SK-N-SH (cell line): ENCODE results near the gene EFCAB8. TPM values are rescaled to one million over a fixed set of nuclear protein-coding genes. Genes with fewer than 3 reads are reported as not detected.

Experiments used
- CTCF ChIA-PET: fragments of 300-600, 350-600 bp; formaldehyde crosslinking; extraction: SDS; loops from one replicate; lab custom pipeline; 2021; lab: Yijun Ruan, JAX
- POLR2A ChIA-PET: fragments of 350-600 bp; sonication (Branson Sonifier 250); formaldehyde crosslinking; extraction: SDS; loops from one replicate; lab custom pipeline; 2020; ENCODE audit warnings: antibody characterized with exemption, inconsistent platforms; lab: Yijun Ruan, JAX
- DNase-seq: peaks from one replicate; pipeline ENCODE4 v3.0.0; 2012
- H2AFZ ChIP-seq: fragments of 200-600 bp; sonication (generic); 2 replicates; pipeline ENCODE4 v1.8.1; 2016; ENCODE audit warnings: antibody characterized with exemption, mild to moderate bottlenecking, low read depth
- H3F3A ChIP-seq: fragments of 200-600 bp; sonication (generic); replicated peaks from 2 replicates; pipeline ENCODE3; 2016; ENCODE audit warnings: antibody characterized with exemption, mild to moderate bottlenecking; ENCODE audit not compliant: insufficient read depth
- H3K27ac ChIP-seq, 2 experiments: fragments of 200-500 bp in 1 of 2; fragments of 200-600 bp in 1 of 2; sonication (Bioruptor generic) in 1 of 2; sonication (generic), shearing (Covaris generic) in 1 of 2; 2 replicates each; pipeline versions ENCODE4 v1.5.1 to v1.6.1; 2014 to 2016; ENCODE audit warnings: low read depth in 2 of 2, inconsistent platforms in 1 of 2, low read length in 1 of 2, mild to moderate bottlenecking in 1 of 2, mixed read lengths in 1 of 2
- H3K27me3 ChIP-seq: fragments of 200-600 bp; sonication (generic), shearing (Covaris generic); 2 replicates; pipeline ENCODE4 v1.6.1; 2016; ENCODE audit warnings: mixed run types; ENCODE audit not compliant: insufficient read depth
- H3K36me3 ChIP-seq, 2 experiments: fragments of 200-500 bp in 1 of 2; fragments of 200-600 bp in 1 of 2; sonication (Bioruptor generic) in 1 of 2; sonication (generic) in 1 of 2; replicated peaks in 1 of 2; 2 replicates each; pipeline versions ENCODE3 to v1.5.1; 2014 to 2016; ENCODE audit warnings: low read length in 1 of 2, mild to moderate bottlenecking in 1 of 2; ENCODE audit not compliant: insufficient read depth in 2 of 2, control insufficient read depth in 1 of 2
- H3K4me1 ChIP-seq, 2 experiments: fragments of 200-500 bp in 1 of 2; fragments of 200-600 bp in 1 of 2; sonication (Bioruptor generic) in 1 of 2; sonication (generic), shearing (Covaris generic) in 1 of 2; 2 replicates each; pipeline versions ENCODE4 v1.5.1 to v1.6.1; 2014 to 2016; ENCODE audit warnings: low read depth in 1 of 2, low read length in 1 of 2, mixed run types in 1 of 2; ENCODE audit not compliant: insufficient read depth in 2 of 2, control insufficient read depth in 1 of 2
- H3K4me2 ChIP-seq: fragments of 200-600 bp; sonication (generic), shearing (Covaris generic); 2 replicates; pipeline ENCODE4 v1.6.1; 2017; ENCODE audit warnings: mixed run types
- H3K4me3 ChIP-seq, 2 experiments: fragments of 200-500 bp in 1 of 2; fragments of 200-600 bp in 1 of 2; sonication (Bioruptor generic) in 1 of 2; sonication (generic), shearing (Covaris generic) in 1 of 2; 2 replicates each; pipeline versions ENCODE4 v1.5.1 to v1.8.1; 2014 to 2016; ENCODE audit warnings: low read depth in 2 of 2, inconsistent platforms in 1 of 2, low read length in 1 of 2, mild to moderate bottlenecking in 1 of 2, mixed read lengths in 1 of 2, moderate library complexity in 1 of 2
- H3K79me2 ChIP-seq: fragments of 200-600 bp; sonication (generic); 2 replicates; pipeline ENCODE4 v1.8.1; 2017; ENCODE audit warnings: mild to moderate bottlenecking; ENCODE audit not compliant: insufficient read depth
- H3K9ac ChIP-seq: fragments of 200-600 bp; sonication (generic); 2 replicates; pipeline ENCODE4 v1.6.1; 2017; ENCODE audit warnings: mixed run types
- H3K9me2 ChIP-seq: fragments of 200-600 bp; sonication (generic); 2 replicates; pipeline ENCODE4 v1.6.1; 2017; ENCODE audit warnings: mixed run types
- H3K9me3 ChIP-seq: fragments of 200-600 bp; sonication (generic); 2 replicates; pipeline ENCODE4 v1.6.1; 2017; ENCODE audit warnings: mixed run types, mild to moderate bottlenecking, moderate library complexity
- H4K20me1 ChIP-seq: fragments of 200-600 bp; sonication (generic); 2 replicates; pipeline ENCODE4 v1.6.1; 2017; ENCODE audit warnings: mild to moderate bottlenecking, mixed run types; ENCODE audit not compliant: insufficient read depth
- ELF1 ChIP-seq: IDR thresholded peaks from 2 replicates; pipeline ENCODE4 v1.4.0; 2012
- EP300 ChIP-seq, 2 experiments: IDR thresholded peaks; 2 replicates each; pipeline versions ENCODE4 v1.4.0 to v1.6.1; 2012; ENCODE audit warnings: borderline replicate concordance in 1 of 2, low read depth in 1 of 2, low read length in 1 of 2
- FOSL2 ChIP-seq: IDR thresholded peaks from 2 replicates; pipeline ENCODE4 v1.4.0; 2012; ENCODE audit warnings: low read depth, mild to moderate bottlenecking, moderate library complexity, borderline replicate concordance
- FOXJ3 ChIP-seq: sonication (generic); formaldehyde crosslinking; IDR thresholded peaks from 2 replicates; pipeline ENCODE4 v1.5.1; 2020; ENCODE audit warnings: mild to moderate bottlenecking, missing genetic modification reagents
- FOXM1 ChIP-seq: IDR thresholded peaks from 2 replicates; pipeline ENCODE4 v1.4.0; 2012; ENCODE audit warnings: low read depth, mild to moderate bottlenecking
- GABPA ChIP-seq: IDR thresholded peaks from 2 replicates; pipeline ENCODE4 v1.4.0; 2012; ENCODE audit warnings: low read depth, mild to moderate bottlenecking
- MEF2A ChIP-seq: IDR thresholded peaks from 2 replicates; pipeline ENCODE4 v1.4.0; 2012; ENCODE audit warnings: low read depth, borderline replicate concordance
- NFIC ChIP-seq: IDR thresholded peaks from 2 replicates; pipeline ENCODE4 v1.4.0; 2012; ENCODE audit warnings: borderline replicate concordance
- RCOR1 ChIP-seq: fragments of 150-350 bp; IDR thresholded peaks from 2 replicates; pipeline ENCODE4 v1.6.1; 2017; ENCODE audit warnings: antibody characterized with exemption, low read length
- RFX5 ChIP-seq: IDR thresholded peaks from 2 replicates; pipeline ENCODE4 v1.6.1; 2012; ENCODE audit warnings: mild to moderate bottlenecking, improper control_type of control experiment, low read length
- SIN3A ChIP-seq: IDR thresholded peaks from 2 replicates; pipeline ENCODE4 v1.6.1; 2012; ENCODE audit warnings: low read depth, mild to moderate bottlenecking, low read length, moderate library complexity, borderline replicate concordance
- SMC3 ChIP-seq: IDR thresholded peaks from 2 replicates; pipeline ENCODE4 v1.6.1; 2012; ENCODE audit warnings: low read depth, low read length, improper control_type of control experiment
- TAF1 ChIP-seq: IDR thresholded peaks from 2 replicates; pipeline ENCODE4 v1.6.1; 2012; ENCODE audit warnings: low read depth, mild to moderate bottlenecking, low read length, moderate library complexity, borderline replicate concordance
- YY1 ChIP-seq: IDR thresholded peaks from 2 replicates; pipeline ENCODE4 v1.4.0; 2012; ENCODE audit warnings: low read depth, mild to moderate bottlenecking
- WGBS: methylation state at CpG from one replicate; pipeline ENCODE4 v1.1.6; 2017; ENCODE audit warnings: low lambda C conversion rate; 5-methylcytosine and 5-hydroxymethylcytosine counted together
- polyA plus RNA-seq, 3 experiments: library from polyadenylated mRNA; depleted of rRNA; stranded (reverse); fragments of >200 nt; gene quantifications; 2 replicates each; pipeline ENCODE4 v1.2.3, GENCODE V29; 2012
- TF ChIP-seq, protein P1 (sequence below): IDR thresholded peaks from 2 replicates; pipeline ENCODE4 v1.6.1; 2012; ENCODE audit warnings: mild to moderate bottlenecking, low read depth, low read length, moderate library complexity
- TF ChIP-seq, protein P2 (sequence below): IDR thresholded peaks from 2 replicates; pipeline ENCODE4; 2012
- TF ChIP-seq, protein P3 (sequence below): fragments of 150-350 bp; IDR thresholded peaks from 2 replicates; pipeline ENCODE4 v1.6.1; 2017; ENCODE audit warnings: antibody characterized with exemption, low read length, low read depth, borderline replicate concordance
- TF ChIP-seq, protein P4 (sequence below): IDR thresholded peaks from 2 replicates; pipeline ENCODE4 v1.4.0; 2012; ENCODE audit warnings: low read depth

Gene EFCAB8
- polyA plus RNA-seq, 1 of the 3 experiments (the other 2 are of a cell fraction), result not detected

DNA sequence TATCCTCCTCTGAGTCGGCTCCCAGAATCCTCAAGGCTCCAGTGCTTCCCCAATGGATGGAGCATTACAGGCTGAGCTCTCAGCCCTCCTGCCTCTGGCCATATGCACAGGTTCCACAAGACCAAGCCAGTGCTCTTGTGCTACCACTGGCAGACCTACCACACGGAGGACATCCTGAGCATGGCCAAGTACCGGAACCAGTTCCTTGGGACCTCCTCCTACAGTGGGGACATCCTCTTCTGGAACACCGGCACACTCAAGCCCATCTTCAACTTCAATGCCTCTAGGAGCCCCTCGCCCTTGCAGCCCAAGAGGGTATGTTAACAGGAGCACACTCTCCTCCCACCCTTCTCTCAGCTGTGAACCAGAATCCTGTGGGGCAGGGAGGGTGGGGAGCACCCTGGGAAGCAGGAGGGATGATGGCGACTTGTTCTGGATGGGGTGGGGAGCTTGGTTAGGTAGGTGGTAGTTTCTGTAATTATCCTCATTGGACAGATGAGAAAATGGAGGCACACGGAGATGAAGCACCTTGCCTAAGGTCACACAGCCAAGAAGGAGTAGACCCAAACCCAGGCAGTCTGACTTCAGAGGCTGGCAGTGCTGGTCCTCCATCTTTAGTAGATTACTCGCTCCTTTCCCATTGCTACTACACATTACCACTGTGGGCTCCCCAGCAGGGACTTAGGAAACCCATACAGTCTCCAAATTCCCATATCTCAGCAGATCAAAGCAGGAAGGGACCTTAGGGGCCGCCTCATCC is 58.6 kb downstream of the EFCAB8 start:
- Histone ChIP-seq H3K9me3 (0 out of 2 replicates have a peak, but pooled peaks cover 10% of the 10 kb centered on the region), H3K9ac (no peak overlapping the region), H3K27ac (no peak overlapping the region), H3F3A (no peaks in the 10 kb centered on the region), H3K4me3 (no peak overlapping the region), H3K27me3 (peaks cover 19% of the 10 kb centered on the region; the same call in 1 of the 2 replicates), H2AFZ (no peak overlapping the region), H3K79me2 (no peaks in the 10 kb centered on the region), H3K4me2 (no peak overlapping the region), H3K9me2 (no peaks in the 10 kb centered on the region), H4K20me1 (no peaks in the 10 kb centered on the region), H3K36me3 (no peaks in the 10 kb centered on the region), H3K4me1 (no peaks in the 10 kb centered on the region)
- ChIA-PET POLR2A (no interaction called here), CTCF (interaction anchor here (1.0 to 3.0 kb wide), 3 partner anchors 16 to 68 kb away, joined by 3 to 10 read pairs (median 3); no protein-coding TSS in a partner anchor)
- 5% methylated on average over 7 of the region's 9 CpGs for WGBS
- TF ChIP-seq, protein P1, sequence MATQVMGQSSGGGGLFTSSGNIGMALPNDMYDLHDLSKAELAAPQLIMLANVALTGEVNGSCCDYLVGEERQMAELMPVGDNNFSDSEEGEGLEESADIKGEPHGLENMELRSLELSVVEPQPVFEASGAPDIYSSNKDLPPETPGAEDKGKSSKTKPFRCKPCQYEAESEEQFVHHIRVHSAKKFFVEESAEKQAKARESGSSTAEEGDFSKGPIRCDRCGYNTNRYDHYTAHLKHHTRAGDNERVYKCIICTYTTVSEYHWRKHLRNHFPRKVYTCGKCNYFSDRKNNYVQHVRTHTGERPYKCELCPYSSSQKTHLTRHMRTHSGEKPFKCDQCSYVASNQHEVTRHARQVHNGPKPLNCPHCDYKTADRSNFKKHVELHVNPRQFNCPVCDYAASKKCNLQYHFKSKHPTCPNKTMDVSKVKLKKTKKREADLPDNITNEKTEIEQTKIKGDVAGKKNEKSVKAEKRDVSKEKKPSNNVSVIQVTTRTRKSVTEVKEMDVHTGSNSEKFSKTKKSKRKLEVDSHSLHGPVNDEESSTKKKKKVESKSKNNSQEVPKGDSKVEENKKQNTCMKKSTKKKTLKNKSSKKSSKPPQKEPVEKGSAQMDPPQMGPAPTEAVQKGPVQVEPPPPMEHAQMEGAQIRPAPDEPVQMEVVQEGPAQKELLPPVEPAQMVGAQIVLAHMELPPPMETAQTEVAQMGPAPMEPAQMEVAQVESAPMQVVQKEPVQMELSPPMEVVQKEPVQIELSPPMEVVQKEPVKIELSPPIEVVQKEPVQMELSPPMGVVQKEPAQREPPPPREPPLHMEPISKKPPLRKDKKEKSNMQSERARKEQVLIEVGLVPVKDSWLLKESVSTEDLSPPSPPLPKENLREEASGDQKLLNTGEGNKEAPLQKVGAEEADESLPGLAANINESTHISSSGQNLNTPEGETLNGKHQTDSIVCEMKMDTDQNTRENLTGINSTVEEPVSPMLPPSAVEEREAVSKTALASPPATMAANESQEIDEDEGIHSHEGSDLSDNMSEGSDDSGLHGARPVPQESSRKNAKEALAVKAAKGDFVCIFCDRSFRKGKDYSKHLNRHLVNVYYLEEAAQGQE, result no peak
- TF ChIP-seq YY1, result no peak
- TF ChIP-seq MEF2A, result no peak
- no peak for TF ChIP-seq GABPA
- TF ChIP-seq, protein P2, sequence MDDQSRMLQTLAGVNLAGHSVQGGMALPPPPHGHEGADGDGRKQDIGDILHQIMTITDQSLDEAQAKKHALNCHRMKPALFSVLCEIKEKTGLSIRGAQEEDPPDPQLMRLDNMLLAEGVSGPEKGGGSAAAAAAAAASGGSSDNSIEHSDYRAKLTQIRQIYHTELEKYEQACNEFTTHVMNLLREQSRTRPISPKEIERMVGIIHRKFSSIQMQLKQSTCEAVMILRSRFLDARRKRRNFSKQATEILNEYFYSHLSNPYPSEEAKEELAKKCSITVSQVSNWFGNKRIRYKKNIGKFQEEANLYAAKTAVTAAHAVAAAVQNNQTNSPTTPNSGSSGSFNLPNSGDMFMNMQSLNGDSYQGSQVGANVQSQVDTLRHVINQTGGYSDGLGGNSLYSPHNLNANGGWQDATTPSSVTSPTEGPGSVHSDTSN, result no peak
- TF ChIP-seq NFIC, result no peak
- no peak for DNase-seq

DNA sequence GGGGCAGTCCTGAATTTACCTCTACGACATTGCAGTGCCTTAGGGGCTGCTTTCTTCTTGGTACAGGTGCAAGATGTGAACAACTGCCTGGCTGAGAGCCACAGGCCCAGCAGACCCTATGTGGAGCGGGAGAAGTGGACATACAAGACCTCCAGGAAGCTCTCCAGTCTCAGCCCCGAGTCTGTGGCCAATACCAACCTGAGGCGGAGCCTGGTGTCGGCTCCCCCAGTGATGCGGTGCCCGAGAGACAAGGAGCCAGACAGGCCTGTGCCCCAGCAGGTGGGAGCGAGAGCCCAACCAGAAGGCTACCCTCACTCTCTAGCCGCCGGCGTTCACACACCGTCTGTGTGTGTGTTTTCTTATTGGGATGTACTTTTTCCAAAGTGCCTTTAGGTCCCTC is 59.6 kb downstream of the EFCAB8 start:
- Histone ChIP-seq H3K27ac (no peak overlapping the region), H2AFZ (no peak overlapping the region), H3K4me3 (no peak overlapping the region), H3K27me3 (peaks cover 26% of the 10 kb centered on the region; the same call in 1 of the 2 replicates), H3K36me3 (no peaks in the 10 kb centered on the region), H3K4me1 (no peaks in the 10 kb centered on the region), H3K9ac (no peak overlapping the region), H3K9me3 (0 out of 2 replicates have a peak, but pooled peaks cover 10% of the 10 kb centered on the region), H3F3A (no peaks in the 10 kb centered on the region), H3K79me2 (no peaks in the 10 kb centered on the region), H3K9me2 (no peaks in the 10 kb centered on the region), H4K20me1 (no peaks in the 10 kb centered on the region), H3K4me2 (no peak overlapping the region)
- ChIA-PET POLR2A (no interaction called here), CTCF (interaction anchor here (0.9 to 3.0 kb wide), 4 partner anchors 17 to 67 kb away, joined by 3 to 10 read pairs (median 3); no protein-coding TSS in a partner anchor)
- no peak for TF ChIP-seq RFX5
- TF ChIP-seq RCOR1, result no peak
- no peak for TF ChIP-seq EP300 (IDR thresholded peaks at IDR 0.05; ENCODE audit: borderline replicate concordance in 1 of 2, low read depth in 1 of 2, low read length in 1 of 2)
- no peak for TF ChIP-seq ELF1
- TF ChIP-seq SIN3A, result no peak
- no peak for TF ChIP-seq FOXJ3
- TF ChIP-seq SMC3, result no peak
- TF ChIP-seq TAF1, result no peak
- TF ChIP-seq FOSL2, result no peak
- TF ChIP-seq, protein P3, sequence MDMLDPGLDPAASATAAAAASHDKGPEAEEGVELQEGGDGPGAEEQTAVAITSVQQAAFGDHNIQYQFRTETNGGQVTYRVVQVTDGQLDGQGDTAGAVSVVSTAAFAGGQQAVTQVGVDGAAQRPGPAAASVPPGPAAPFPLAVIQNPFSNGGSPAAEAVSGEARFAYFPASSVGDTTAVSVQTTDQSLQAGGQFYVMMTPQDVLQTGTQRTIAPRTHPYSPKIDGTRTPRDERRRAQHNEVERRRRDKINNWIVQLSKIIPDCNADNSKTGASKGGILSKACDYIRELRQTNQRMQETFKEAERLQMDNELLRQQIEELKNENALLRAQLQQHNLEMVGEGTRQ, result no peak
- TF ChIP-seq, protein P4, sequence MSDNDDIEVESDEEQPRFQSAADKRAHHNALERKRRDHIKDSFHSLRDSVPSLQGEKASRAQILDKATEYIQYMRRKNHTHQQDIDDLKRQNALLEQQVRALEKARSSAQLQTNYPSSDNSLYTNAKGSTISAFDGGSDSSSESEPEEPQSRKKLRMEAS, result no peak
- TF ChIP-seq NFIC, result no peak
- no peak for TF ChIP-seq FOXM1
- TF ChIP-seq, protein P2, result no peak
- WGBS, result 6% methylated on average over 11 of the region's 12 CpGs
- no peak for DNase-seq
